GM12873 (cell line): Measurements from ENCODE around the gene ARFGAP2.

Source experiments
- TF ChIP-seq, protein P1 (sequence below): IDR thresholded peaks from 2 replicates; pipeline ENCODE4 v1.5.1; 2012; ENCODE audit warnings: low read depth, mild to moderate bottlenecking, moderate library complexity, low read length, control low read depth; ENCODE audit not compliant: insufficient read depth; ENCODE audit errors: missing control alignments

The ARFGAP2 gene

DNA sequence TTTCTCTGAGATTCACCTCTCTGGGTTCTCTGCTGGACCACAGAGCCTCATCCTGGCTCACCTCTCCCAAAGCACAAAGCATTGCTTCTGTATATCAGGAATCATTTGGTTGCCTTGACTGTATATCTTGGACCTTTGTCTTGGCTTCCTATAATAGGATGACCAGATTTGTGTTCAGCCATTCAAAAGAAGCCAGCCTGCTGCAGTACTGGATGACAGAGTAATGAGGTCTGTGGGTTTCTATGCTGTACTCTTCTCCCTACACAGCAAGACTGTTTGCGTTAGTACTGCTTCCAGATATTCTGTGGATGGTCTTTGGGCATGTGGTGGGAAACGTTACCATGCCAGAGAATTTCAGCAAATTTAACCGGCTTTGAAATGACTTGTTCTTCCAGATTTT, 39.8 kb downstream of the ARFGAP2 start:
- TF ChIP-seq, protein P1, sequence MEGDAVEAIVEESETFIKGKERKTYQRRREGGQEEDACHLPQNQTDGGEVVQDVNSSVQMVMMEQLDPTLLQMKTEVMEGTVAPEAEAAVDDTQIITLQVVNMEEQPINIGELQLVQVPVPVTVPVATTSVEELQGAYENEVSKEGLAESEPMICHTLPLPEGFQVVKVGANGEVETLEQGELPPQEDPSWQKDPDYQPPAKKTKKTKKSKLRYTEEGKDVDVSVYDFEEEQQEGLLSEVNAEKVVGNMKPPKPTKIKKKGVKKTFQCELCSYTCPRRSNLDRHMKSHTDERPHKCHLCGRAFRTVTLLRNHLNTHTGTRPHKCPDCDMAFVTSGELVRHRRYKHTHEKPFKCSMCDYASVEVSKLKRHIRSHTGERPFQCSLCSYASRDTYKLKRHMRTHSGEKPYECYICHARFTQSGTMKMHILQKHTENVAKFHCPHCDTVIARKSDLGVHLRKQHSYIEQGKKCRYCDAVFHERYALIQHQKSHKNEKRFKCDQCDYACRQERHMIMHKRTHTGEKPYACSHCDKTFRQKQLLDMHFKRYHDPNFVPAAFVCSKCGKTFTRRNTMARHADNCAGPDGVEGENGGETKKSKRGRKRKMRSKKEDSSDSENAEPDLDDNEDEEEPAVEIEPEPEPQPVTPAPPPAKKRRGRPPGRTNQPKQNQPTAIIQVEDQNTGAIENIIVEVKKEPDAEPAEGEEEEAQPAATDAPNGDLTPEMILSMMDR, result no peak

DNA sequence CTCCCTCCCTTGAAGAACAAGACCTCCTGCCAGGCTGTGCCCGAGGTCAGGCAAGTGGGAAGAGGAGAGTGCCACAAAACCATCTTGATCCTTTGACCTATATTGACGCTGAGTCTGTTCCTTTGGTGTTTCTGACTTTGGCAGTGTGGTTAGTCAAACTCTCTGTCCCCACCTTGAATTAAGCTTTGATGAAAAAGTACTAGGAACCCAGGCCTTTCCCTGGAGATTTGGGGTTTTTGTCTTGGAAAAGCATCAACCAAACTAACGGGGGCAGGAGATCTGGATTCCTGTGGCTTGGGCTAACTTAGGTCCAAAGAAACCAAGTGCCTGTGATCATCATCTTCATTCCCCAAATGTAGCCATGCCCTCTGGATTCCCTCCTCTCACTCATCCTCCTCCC, 40.4 kb downstream of the ARFGAP2 start:
- TF ChIP-seq, protein P1, result no peak

DNA sequence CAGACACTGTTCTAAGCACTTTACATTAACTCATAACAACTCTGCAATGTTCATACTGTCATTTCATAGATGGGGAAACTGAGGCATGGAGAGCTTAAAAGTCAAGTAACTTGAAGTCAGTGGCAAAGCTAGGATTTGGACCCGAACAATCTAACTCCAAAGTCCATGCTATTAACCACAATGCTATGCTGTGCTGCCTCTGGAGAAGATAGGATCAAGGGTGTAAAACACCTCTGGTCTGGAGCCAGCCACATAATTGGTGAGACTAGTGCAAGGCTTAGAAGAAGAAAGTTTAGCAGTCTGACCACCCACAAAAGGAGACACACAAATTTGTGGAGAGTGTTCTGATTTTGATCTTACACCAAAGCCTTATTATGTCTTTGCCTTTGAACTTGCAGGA, 43.7 kb downstream of the ARFGAP2 start:
- TF ChIP-seq, protein P1, result no peak

DNA sequence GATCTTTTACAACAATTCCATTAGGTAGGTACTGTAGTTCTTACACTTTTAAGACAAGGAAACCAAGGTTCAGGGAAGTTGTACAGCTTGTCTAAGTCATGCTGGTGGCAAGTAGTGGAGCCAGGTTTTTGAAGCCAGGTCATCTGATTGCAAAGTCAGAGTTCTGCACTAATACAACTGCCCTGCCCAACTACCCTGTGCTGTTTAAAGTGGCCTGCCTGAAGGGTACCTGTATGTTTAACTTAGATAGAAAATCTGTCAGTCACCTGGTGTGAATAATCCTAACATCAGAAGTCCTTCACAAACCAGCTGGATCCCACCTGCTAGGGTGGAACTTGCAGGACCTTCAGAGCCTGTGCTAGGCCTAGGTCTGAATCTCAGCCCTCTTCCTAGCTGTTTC, 44.2 kb downstream of the ARFGAP2 start:
- TF ChIP-seq, protein P1, result no peak

DNA sequence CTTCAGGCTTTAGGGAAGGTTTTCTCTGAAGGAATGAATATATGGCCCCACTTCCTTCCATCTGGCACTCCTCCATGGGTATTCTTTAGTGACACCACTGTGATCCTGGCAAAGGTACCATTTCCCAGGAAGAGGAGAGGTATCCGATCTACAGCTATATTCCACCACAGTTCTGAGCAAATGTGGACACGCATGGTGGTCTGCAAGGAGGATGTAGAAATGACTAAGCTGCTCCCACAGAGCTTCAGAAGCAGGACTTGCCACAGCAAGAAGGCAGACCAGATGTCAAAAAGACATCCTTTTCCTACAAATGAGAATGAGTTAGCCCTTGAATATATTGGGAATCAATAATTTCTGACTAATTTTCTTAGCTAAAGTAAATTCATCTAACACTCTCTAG, 45.5 kb downstream of the ARFGAP2 start:
- TF ChIP-seq, protein P1, result no peak

DNA sequence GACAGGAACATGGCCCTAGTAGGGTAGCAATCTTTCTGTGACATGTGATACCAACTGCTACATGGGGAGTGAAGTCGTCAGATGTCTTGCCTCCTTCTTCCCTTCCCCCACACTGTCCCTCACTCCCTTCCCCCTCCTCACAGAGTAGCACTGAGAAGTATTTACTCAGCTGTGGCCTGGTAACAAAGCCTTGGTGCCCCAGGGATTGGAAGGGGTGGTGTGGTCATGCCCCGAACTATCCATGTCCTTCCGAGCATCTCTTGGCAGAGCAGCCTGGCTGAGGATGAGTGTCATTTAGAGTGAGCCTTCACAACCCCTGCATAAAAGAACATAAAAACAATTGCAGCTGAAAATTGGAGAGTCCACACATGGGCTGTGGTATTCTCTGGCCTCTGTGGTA, 46.1 kb downstream of the ARFGAP2 start:
- TF ChIP-seq, protein P1, result no peak

DNA sequence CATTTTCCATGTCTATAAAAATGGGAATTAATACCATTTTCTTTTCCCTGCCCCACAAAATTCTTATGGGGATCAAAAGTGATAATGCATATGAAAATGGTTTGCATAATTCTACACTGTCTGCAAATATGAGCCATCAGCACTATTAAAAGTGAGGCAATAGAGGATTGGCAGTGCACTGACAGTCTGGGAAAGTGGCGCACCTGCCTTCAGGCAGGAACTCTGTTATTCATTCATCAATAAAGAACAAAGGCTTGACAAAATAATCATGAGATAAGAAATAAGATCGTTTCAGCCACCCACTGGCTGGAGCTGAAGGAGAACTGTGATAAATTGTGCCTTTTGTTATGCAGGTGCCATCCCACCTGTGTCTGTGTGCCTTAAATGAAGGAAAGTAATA, 49.5 kb downstream of the ARFGAP2 start:
- TF ChIP-seq, protein P1, result no peak
